Stimulated activated memory B cell treated with anti-CD40 and anti-IgM and Interleukin-4, amounts not matched to agents 10 μg/mL and 1 μg/mL and 100 μg/mL, for 72 hours (primary cell): Measurements from ENCODE around the gene CLEC4M.
"Not testable (repeated sequence)": the region's sequence is repeated elsewhere in the genome, so short reads cannot be mapped to it uniquely, and the experiment has no call there.

Source experiments
- ATAC-seq: fragments of 150-1000 bp; cut with Tn5 transposase; 2 replicates; pipeline ENCODE4 v1.10.0; 2021
- H3K27ac Mint-ChIP-seq: one replicate; pipeline ENCODE4 v1.8.0; 2022; ENCODE audit warnings: mild to moderate bottlenecking, mixed read lengths
- H3K27me3 Mint-ChIP-seq: one replicate; pipeline ENCODE4 v1.8.0; 2022; ENCODE audit warnings: mixed read lengths
- H3K36me3 Mint-ChIP-seq: one replicate; pipeline ENCODE4 v1.8.0; 2022; ENCODE audit warnings: mixed read lengths
- H3K4me1 Mint-ChIP-seq: one replicate; pipeline ENCODE4 v1.8.0; 2022; ENCODE audit warnings: mixed read lengths
- H3K4me3 Mint-ChIP-seq: one replicate; pipeline ENCODE4 v1.8.0; 2022; ENCODE audit warnings: mild to moderate bottlenecking, moderate library complexity, mixed read lengths
- H3K9me3 Mint-ChIP-seq: one replicate; pipeline ENCODE4 v1.8.0; 2022; ENCODE audit warnings: mixed read lengths

The CLEC4M gene

GRCh38 chr19:7773841-7774240 lies 10.8 kb downstream of the CLEC4M start:
- Mint-ChIP-seq H3K4me3 (no peak overlapping the region), H3K9me3 (no peaks in the 10 kb centered on the region), H3K27me3 (no peaks in the 10 kb centered on the region), H3K27ac (no peak overlapping the region), H3K36me3 (no peaks in the 10 kb centered on the region), H3K4me1 (peaks cover 23% of the 10 kb centered on the region)
- ATAC-seq, result no peak

- no peaks in the 10 kb centered on the region for H3K9me3 Mint-ChIP-seq
- no peak overlapping the region for H3K27ac Mint-ChIP-seq
- H3K4me1 Mint-ChIP-seq, result peaks cover 23% of the 10 kb centered on the region
Measured at GRCh38 chr19:7775761-7776160, 12.7 kb downstream of the CLEC4M start.

GRCh38 chr19:7778081-7778480 lies 15.0 kb downstream of the CLEC4M start:
- Mint-ChIP-seq H3K4me1 (peaks cover 11% of the 10 kb centered on the region), H3K9me3 (no peaks in the 10 kb centered on the region), H3K27me3 (peaks cover 9% of the 10 kb centered on the region), H3K36me3 (no peaks in the 10 kb centered on the region), H3K4me3 (no peak overlapping the region), H3K27ac (no peak overlapping the region)
- no peak for ATAC-seq

More at GRCh38 chr19:7775761-7776160, 12.7 kb downstream of the CLEC4M start:
- H3K36me3 Mint-ChIP-seq, result no peaks in the 10 kb centered on the region
- H3K27me3 Mint-ChIP-seq, result no peaks in the 10 kb centered on the region
- no peak overlapping the region for H3K4me3 Mint-ChIP-seq
- ATAC-seq, result no peak

GRCh38 chr19:7779631-7780486 lies 16.8 kb downstream of the CLEC4M start:
- H3K4me1 Mint-ChIP-seq, result peaks cover 8% of the 10 kb centered on the region
- no peak overlapping the region for H3K27ac Mint-ChIP-seq
- no peaks in the 10 kb centered on the region for H3K36me3 Mint-ChIP-seq

GRCh38 chr19:7781157-7781556 lies 18.1 kb downstream of the CLEC4M start:
- Mint-ChIP-seq H3K4me1 (peaks cover 8% of the 10 kb centered on the region), H3K9me3 (peaks cover 8% of the 10 kb centered on the region), H3K27ac (no peak overlapping the region), H3K27me3 (peaks cover 22% of the 10 kb centered on the region), H3K4me3 (no peak overlapping the region), H3K36me3 (no peaks in the 10 kb centered on the region)
- ATAC-seq, result no peak

More at GRCh38 chr19:7779631-7780486, 16.8 kb downstream of the CLEC4M start:
- H3K4me3 Mint-ChIP-seq, result no peak overlapping the region
- peaks cover 21% of the 10 kb centered on the region for H3K27me3 Mint-ChIP-seq
- H3K9me3 Mint-ChIP-seq, result peaks cover 3% of the 10 kb centered on the region
- ATAC-seq, result no peak

GRCh38 chr19:7783991-7784423 lies 21.0 kb downstream of the CLEC4M start:
- no peak overlapping the region for H3K4me3 Mint-ChIP-seq
- H3K27me3 Mint-ChIP-seq, result peaks cover 50% of the 10 kb centered on the region
- no peaks in the 10 kb centered on the region for H3K36me3 Mint-ChIP-seq
- H3K4me1 Mint-ChIP-seq, result peaks cover 2% of the 10 kb centered on the region
- no peak for ATAC-seq
- H3K27ac Mint-ChIP-seq, result no peak overlapping the region
- peaks cover 8% of the 10 kb centered on the region for H3K9me3 Mint-ChIP-seq

GRCh38 chr19:7784856-7785255 lies 21.8 kb downstream of the CLEC4M start:
- H3K27ac Mint-ChIP-seq, result no peak overlapping the region
- peaks cover 58% of the 10 kb centered on the region for H3K27me3 Mint-ChIP-seq
- peaks cover 10% of the 10 kb centered on the region for H3K4me1 Mint-ChIP-seq
- no peaks in the 10 kb centered on the region for H3K36me3 Mint-ChIP-seq
- peaks cover 8% of the 10 kb centered on the region for H3K9me3 Mint-ChIP-seq
- ATAC-seq, result no peak
- H3K4me3 Mint-ChIP-seq, result no peak overlapping the region

- peaks cover 14% of the 10 kb centered on the region for H3K4me1 Mint-ChIP-seq
- peaks cover 51% of the 10 kb centered on the region for H3K27me3 Mint-ChIP-seq
- no peaks in the 10 kb centered on the region for H3K36me3 Mint-ChIP-seq
- peak overlapping the region; percentile 12 for H3K4me3 Mint-ChIP-seq
- peak overlapping the region; percentile 22 for H3K27ac Mint-ChIP-seq
- peaks cover 8% of the 10 kb centered on the region for H3K9me3 Mint-ChIP-seq
- no peak for ATAC-seq
Measured at GRCh38 chr19:7787141-7787540, 24.1 kb downstream of the CLEC4M start.

GRCh38 chr19:7787602-7788177 lies 24.6 kb downstream of the CLEC4M start:
- H3K27ac Mint-ChIP-seq, result peak overlapping the region; percentile 22
- peaks cover 9% of the 10 kb centered on the region for H3K9me3 Mint-ChIP-seq
- ATAC-seq, result no peak
- H3K36me3 Mint-ChIP-seq, result no peaks in the 10 kb centered on the region
- H3K4me1 Mint-ChIP-seq, result peaks cover 18% of the 10 kb centered on the region
- H3K27me3 Mint-ChIP-seq, result peaks cover 50% of the 10 kb centered on the region
- H3K4me3 Mint-ChIP-seq, result no peak overlapping the region

- H3K27me3 Mint-ChIP-seq, result peaks cover 46% of the 10 kb centered on the region
- peaks cover 10% of the 10 kb centered on the region for H3K9me3 Mint-ChIP-seq
Measured at GRCh38 chr19:7788178-7788932, 25.3 kb downstream of the CLEC4M start.

GRCh38 chr19:7788933-7789323 lies 25.9 kb downstream of the CLEC4M start:
- H3K4me3 Mint-ChIP-seq, result peak overlapping the region; percentile 72
- peaks cover 18% of the 10 kb centered on the region for H3K4me1 Mint-ChIP-seq
- H3K27ac Mint-ChIP-seq, result peak overlapping the region; percentile 74
- no peaks in the 10 kb centered on the region for H3K36me3 Mint-ChIP-seq
- H3K27me3 Mint-ChIP-seq, result peaks cover 41% of the 10 kb centered on the region
- peak; percentile 39 for ATAC-seq
- peaks cover 13% of the 10 kb centered on the region for H3K9me3 Mint-ChIP-seq

More at GRCh38 chr19:7788178-7788932, 25.3 kb downstream of the CLEC4M start:
- ATAC-seq, result no peak
- Mint-ChIP-seq H3K4me1 (peaks cover 18% of the 10 kb centered on the region), H3K36me3 (no peaks in the 10 kb centered on the region), H3K4me3 (peak overlapping the region; percentile 39), H3K27ac (no peak overlapping the region)

- H3K36me3 Mint-ChIP-seq, result no peaks in the 10 kb centered on the region
- peaks cover 18% of the 10 kb centered on the region for H3K4me1 Mint-ChIP-seq
- peaks cover 13% of the 10 kb centered on the region for H3K9me3 Mint-ChIP-seq
- H3K4me3 Mint-ChIP-seq, result peak overlapping the region; percentile 72
- peak overlapping the region; percentile 74 for H3K27ac Mint-ChIP-seq
- H3K27me3 Mint-ChIP-seq, result peaks cover 37% of the 10 kb centered on the region
- peak; percentile 51 for ATAC-seq
Measured at GRCh38 chr19:7789447-7789846, 26.4 kb downstream of the CLEC4M start.

- no peaks in the 10 kb centered on the region for H3K36me3 Mint-ChIP-seq
- H3K27me3 Mint-ChIP-seq, result peaks cover 37% of the 10 kb centered on the region
- no peak overlapping the region for H3K4me3 Mint-ChIP-seq
- H3K9me3 Mint-ChIP-seq, result peaks cover 5% of the 10 kb centered on the region
- H3K4me1 Mint-ChIP-seq, result peaks cover 18% of the 10 kb centered on the region
- no peak for ATAC-seq
- H3K27ac Mint-ChIP-seq, result no peak overlapping the region
Measured at GRCh38 chr19:7790416-7790815, 27.4 kb downstream of the CLEC4M start.

- peaks cover 5% of the 10 kb centered on the region for H3K9me3 Mint-ChIP-seq
- peaks cover 18% of the 10 kb centered on the region for H3K4me1 Mint-ChIP-seq
- H3K4me3 Mint-ChIP-seq, result no peak overlapping the region
- H3K27ac Mint-ChIP-seq, result no peak overlapping the region
- H3K36me3 Mint-ChIP-seq, result no peaks in the 10 kb centered on the region
- peaks cover 25% of the 10 kb centered on the region for H3K27me3 Mint-ChIP-seq
- no peak for ATAC-seq
Measured at GRCh38 chr19:7792281-7792680, 29.2 kb downstream of the CLEC4M start.

GRCh38 chr19:7792701-7793100 lies 29.7 kb downstream of the CLEC4M start:
- H3K9me3 Mint-ChIP-seq, H3K36me3 Mint-ChIP-seq, ATAC-seq, H3K4me3 Mint-ChIP-seq, H3K27ac Mint-ChIP-seq: not testable (repeated sequence)
- Mint-ChIP-seq H3K4me1 (peaks cover 18% of the 10 kb centered on the region), H3K27me3 (peaks cover 21% of the 10 kb centered on the region)
